Stimulated activated CD4-positive, alpha-beta T cell treated with anti-CD3 and anti-CD28 coated beads, Interleukin-12 subunit alpha, Interleukin-12 subunit beta, amount 100 ng/mL, for 24 hours (primary cell): Measurements from ENCODE around the gene HLA-DMB.

Experiments used
- DNase-seq, 2 experiments: peaks; one replicate each; pipeline ENCODE4 v3.0.0-alpha.2; 2020; ENCODE audit warnings: low read depth in 2 of 2

The HLA-DMB gene

GRCh38 chr6:32971581-32972352 is 30.9 kb upstream of the HLA-DMB start:
- peak; percentile 98 to 99 for DNase-seq

GRCh38 chr6:32971242-32971580 is 30.4 kb upstream of the HLA-DMB start:
- DNase-seq, result no peak

GRCh38 chr6:32970413-32971241 is 29.8 kb upstream of the HLA-DMB start:
- DNase-seq, result peak; percentile 64 to 81

- DNase-seq, result peak; percentile 63 to 66
These were observed 29.0 kb upstream of the HLA-DMB start for GRCh38 chr6:32969685-32970412.

GRCh38 chr6:32968867-32969684 is 28.2 kb upstream of the HLA-DMB start:
- DNase-seq, result peak; percentile 52 to 66

GRCh38 chr6:32968093-32968866 is 27.5 kb upstream of the HLA-DMB start, which contains the start of gene BRD2:
Gene BRD2, plus strand, starts transcription at chr6:32968594. Its CDS starts 4,305 bp downstream, at chr6:32972899.
- peak; percentile 91 to 93 for DNase-seq

- DNase-seq, result no peak
These were observed 26.6 kb upstream of the HLA-DMB start for GRCh38 chr6:32967151-32968091.

- no peak for DNase-seq
These were observed 23.9 kb upstream of the HLA-DMB start for GRCh38 chr6:32964776-32965175.

- DNase-seq, result no peak
These were observed 23.0 kb upstream of the HLA-DMB start for GRCh38 chr6:32963866-32964265.

GRCh38 chr6:32962213-32962826 is 21.5 kb upstream of the HLA-DMB start:
- DNase-seq, result no peak

GRCh38 chr6:32960563-32960962 is 19.7 kb upstream of the HLA-DMB start:
- no peak for DNase-seq

GRCh38 chr6:32956176-32956575 is 15.3 kb upstream of the HLA-DMB start:
- DNase-seq, result no peak

- no peak for DNase-seq
These were observed 14.4 kb upstream of the HLA-DMB start for GRCh38 chr6:32954986-32955802.

GRCh38 chr6:32954267-32954666 is 13.4 kb upstream of the HLA-DMB start:
- DNase-seq, result no peak

- no peak for DNase-seq
These were observed 12.9 kb upstream of the HLA-DMB start for GRCh38 chr6:32953775-32954174.

- DNase-seq, result peak in 1 of 2 experiments; percentile 63
These were observed 12.2 kb upstream of the HLA-DMB start, which contains the start of gene HLA-DMA for GRCh38 chr6:32952817-32953739. Gene HLA-DMA, minus strand, starts transcription at chr6:32953097. Its CDS starts 61 bp downstream, at chr6:32953036.

GRCh38 chr6:32950449-32950848 is 9.6 kb upstream of the HLA-DMB start:
- no peak for DNase-seq
